Kasumi-1 (cell line): ENCODE data around the gene NREP.

Experiments used
- DNase-seq, 2 experiments: peaks; one replicate each; lab custom pipeline; 2025; lab: John Stamatoyannopoulos, UW

NREP gene

GRCh38 chr5:111756581-111757354 lies at the start of gene NREP:
Gene NREP (minus strand): TSS chr5:111757194. CDS start chr5:111755772, 1,422 bp downstream.
- DNase-seq = peak; percentile 81 to 82

GRCh38 chr5:111806753-111807152 lies 49.8 kb upstream of the NREP start:
- no peak for DNase-seq

- no peak for DNase-seq
These were observed 49.2 kb upstream of the NREP start for GRCh38 chr5:111806156-111806555.

- no peak for DNase-seq
These were observed 48.1 kb upstream of the NREP start for GRCh38 chr5:111805071-111805470.

- no peak for DNase-seq
These were observed 43.4 kb upstream of the NREP start for GRCh38 chr5:111800351-111800750.

GRCh38 chr5:111795142-111795541 lies 38.1 kb upstream of the NREP start:
- no peak for DNase-seq

GRCh38 chr5:111792471-111793058 lies 35.6 kb upstream of the NREP start:
- DNase-seq = no peak

GRCh38 chr5:111790295-111790694 lies 33.3 kb upstream of the NREP start:
- no peak for DNase-seq

GRCh38 chr5:111787006-111787405 lies 30.0 kb upstream of the NREP start:
- DNase-seq = no peak

- DNase-seq = no peak
These were observed 27.6 kb upstream of the NREP start for GRCh38 chr5:111784491-111785181.

- no peak for DNase-seq
These were observed 26.5 kb upstream of the NREP start for GRCh38 chr5:111783537-111783936.

- DNase-seq = no peak
These were observed 25.2 kb upstream of the NREP start for GRCh38 chr5:111782216-111782615.

GRCh38 chr5:111781200-111781599 lies 24.2 kb upstream of the NREP start:
- DNase-seq = peak; percentile 48 to 58

- peak in 1 of 2 experiments; percentile 17 for DNase-seq
These were observed 22.9 kb upstream of the NREP start for GRCh38 chr5:111779922-111780292.

GRCh38 chr5:111779260-111779921 lies 22.4 kb upstream of the NREP start:
- peak in 1 of 2 experiments; percentile 24 for DNase-seq

GRCh38 chr5:111776913-111777781 lies 20.2 kb upstream of the NREP start:
- DNase-seq = peak; percentile 82 to 83

- DNase-seq = peak; percentile 89
These were observed 18.2 kb upstream of the NREP start for GRCh38 chr5:111775224-111775623.

- peak; percentile 92 to 95 for DNase-seq
These were observed 17.5 kb upstream of the NREP start for GRCh38 chr5:111774525-111774924.

- DNase-seq = no peak
These were observed 15.6 kb upstream of the NREP start for GRCh38 chr5:111772456-111773122.

GRCh38 chr5:111769541-111769940 lies 12.5 kb upstream of the NREP start:
- DNase-seq = peak in 1 of 2 experiments; percentile 18
